Stimulated activated CD4-positive, alpha-beta T cell treated with anti-CD3 and anti-CD28 coated beads, Interleukin-2, amount 100 ng/mL, for 4 hours (primary cell): ENCODE data around the gene AP3D1.

Experiments
- DNase-seq: peaks from one replicate; pipeline ENCODE4 v3.0.0-alpha.2; 2020; ENCODE audit warnings: low read depth

Gene AP3D1

GRCh38 chr19:2061495-2062388 lies 89.6 kb downstream of the AP3D1 start:
- DNase-seq: peak; percentile 99

DNA sequence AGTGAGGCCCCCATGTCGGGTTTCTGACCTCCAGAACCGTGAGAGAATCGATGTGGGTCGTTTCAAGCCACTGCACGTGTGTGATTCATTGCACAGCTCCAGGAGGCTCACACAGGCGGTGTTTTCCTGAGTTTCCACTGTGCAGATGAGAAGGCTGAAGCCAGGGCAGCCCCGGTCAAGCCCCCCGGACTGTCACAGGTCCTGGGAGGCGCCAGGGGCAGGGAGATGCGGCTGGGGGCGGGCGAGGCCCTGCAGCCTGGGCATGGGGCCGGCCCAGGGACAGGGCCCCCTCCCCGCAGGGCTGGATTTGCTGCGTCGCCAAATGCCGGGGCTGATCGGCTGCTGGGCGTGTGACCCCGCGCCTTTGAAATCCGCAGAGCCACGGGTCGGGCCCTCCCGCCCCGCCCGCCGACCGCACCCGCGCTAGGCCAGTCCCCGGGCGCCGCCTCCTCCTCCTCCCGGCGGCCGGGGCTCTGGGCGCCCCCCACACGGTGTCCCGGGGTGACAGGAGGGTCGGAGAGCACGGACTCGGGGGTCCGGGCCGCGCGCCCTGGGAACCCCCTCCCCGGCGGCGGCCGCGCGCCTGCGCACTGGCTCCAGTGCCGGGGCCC lies 90.4 kb downstream of the AP3D1 start:
- DNase-seq: no peak

DNA sequence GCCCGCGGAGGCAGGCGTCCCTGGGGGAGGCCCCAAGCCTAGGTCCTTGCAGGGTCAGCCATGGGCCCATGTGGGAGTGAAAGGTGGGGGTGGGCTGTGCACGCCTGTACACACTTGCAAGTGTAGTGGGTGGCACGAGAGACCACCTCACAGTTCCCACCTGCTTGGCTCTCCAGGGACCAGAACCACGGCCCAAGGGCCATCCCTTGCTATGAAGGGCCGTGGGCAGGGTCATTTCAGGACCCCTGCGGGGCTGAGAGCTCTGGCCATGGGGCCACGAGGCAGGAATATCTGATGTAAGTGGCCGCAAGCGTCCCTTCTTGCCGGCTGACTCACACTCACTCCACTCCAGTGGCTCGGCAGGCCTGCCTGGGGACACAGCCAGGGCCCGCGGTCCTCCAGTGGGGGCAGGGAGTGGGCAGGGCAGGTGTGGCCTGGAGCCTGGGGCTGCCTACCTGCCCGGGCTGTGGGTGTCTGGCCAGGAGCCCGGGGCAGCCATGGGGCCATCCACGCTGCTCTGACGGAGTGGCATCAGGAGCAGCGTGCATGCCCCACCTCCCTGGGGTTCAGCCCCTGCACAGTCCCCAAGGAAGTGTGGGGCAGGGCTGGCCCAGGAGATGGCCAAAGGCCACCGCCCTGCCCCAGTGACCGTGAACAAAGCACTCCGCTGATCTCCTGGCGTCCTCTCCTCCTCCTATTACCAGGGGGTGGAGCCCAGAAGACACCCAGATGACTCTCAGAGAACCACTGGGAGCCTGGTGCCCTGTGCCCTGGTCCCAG lies 91.8 kb downstream of the AP3D1 start:
- DNase-seq: no peak

DNA sequence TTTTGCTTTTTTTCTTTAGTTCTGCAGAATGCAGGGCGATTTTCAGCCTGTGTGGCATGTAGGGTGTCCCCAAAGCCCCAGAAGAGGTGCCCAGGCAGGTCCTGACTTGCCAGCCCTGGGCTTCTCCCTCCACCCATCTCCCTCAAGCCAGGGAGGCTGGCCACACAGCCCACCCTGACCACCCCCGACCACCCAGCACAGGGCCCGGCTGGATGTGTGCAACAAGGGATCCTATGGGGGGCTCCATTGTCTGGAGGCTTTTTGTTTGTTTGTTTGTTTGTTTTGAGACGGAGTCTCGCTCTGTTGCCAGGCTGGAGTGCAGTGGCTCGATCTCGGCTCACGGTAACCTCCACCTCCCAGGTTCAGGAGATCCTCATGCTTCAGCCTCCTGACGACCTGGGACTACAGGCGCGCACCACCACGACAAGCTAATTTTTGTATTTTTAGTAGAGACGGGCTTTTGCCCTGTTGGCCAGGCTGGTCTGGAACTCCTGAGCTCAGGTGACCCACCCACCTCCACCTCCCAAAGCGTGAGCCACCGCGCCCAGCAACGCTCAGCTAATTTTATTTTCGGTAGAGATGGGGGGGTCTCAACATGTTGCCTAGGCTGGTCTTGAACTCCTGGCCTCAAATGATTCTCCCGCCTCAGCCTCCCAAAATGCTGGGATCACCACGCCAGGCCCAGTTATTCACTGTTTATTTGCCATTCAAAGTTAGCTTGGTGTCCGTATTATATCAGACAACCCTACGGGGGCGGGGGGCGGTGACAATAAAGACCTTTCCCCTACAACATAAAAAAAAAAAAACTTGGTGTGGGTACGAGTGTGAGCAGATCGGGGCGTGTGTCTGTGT lies 92.6 kb downstream of the AP3D1 start:
- DNase-seq: no peak

GRCh38 chr19:2057484-2058469 lies 93.6 kb downstream of the AP3D1 start:
- no peak for DNase-seq

GRCh38 chr19:2056837-2057192 lies 94.6 kb downstream of the AP3D1 start:
- no peak for DNase-seq

DNA sequence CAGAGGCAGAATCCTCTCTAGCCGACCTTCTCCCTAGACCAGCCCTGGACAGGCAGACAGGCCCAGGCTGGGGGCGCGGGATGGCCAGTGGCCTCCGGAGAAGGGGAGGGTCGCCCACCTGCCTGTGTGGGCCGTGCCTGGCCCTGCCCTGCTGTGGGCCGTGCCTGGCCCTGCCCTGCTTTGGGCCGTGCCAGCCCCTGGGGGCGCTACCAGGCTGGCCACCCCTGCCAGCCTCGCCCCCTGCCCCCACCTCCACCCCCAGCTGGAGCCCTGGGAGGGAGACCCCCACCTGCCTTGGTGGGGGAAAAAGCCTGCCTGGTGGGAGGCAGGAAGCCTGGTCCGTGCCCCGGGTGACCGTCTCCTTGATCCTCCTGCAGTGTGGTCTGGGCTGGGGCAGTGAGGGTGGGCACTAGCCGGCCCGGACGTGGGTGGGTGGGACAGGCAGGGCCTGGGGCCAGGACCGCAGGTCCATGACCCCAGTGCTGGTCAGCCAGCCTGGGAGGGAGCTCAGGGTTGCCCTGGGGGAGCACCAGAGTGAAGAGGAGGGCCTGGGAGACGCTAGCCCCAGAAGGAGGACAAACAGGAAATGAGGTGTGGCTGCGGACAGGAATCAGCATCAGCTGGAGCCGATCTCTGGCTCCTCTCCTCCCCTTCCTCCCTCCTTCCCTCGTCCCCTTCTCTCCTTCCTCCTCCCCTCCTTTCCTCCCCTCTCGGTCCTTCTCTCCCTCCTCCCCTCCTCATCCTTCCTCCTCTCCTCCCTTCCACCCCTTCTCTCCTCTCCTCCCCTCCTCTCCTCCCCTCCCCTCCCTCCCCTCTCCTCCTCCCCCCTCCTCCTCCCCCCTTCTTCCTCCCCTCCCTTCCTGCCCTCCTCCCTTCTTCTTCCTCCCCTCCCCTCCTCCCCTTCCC lies 95.2 kb downstream of the AP3D1 start:
- DNase-seq: no peak

DNA sequence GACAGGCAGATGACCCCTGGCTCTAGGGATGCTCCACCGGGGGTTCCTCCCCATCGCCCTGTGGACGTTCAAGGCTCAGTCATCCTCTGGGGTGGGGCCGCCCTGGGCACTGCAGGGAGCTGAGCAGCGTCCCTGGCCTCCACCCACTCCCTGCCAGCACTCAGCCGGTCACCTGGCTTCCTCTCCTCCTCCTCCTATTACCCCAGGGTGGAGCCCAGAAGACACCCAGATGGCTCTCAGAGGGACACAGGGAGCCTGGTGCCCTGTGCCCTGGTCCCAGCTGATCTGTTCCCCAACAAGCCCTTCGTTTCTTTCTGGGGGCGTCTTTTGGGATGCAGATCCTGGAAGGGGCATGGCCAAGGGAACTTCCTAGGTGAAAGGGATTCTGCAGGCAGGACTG lies 96.6 kb downstream of the AP3D1 start:
- no peak for DNase-seq

- DNase-seq: no peak
Measured at GRCh38 chr19:2053601-2054389, 97.6 kb downstream of the AP3D1 start.

- DNase-seq: no peak
Measured at GRCh38 chr19:2051773-2052704, 99.3 kb downstream of the AP3D1 start.

- peak; percentile 92 for DNase-seq
Measured at GRCh38 chr19:2050991-2051772, 100.2 kb downstream of the AP3D1 start, which contains the start of gene MKNK2. Gene MKNK2, minus strand, starts transcription at chr19:2051244. Its CDS starts 393 bp downstream, at chr19:2050851.
